HEK293 (cell line): Measurements from ENCODE around the gene CNKSR2.

Experiments used
- CTCF ChIA-PET: fragments of 350-600 bp; formaldehyde crosslinking; extraction: SDS; loops from one replicate; lab custom pipeline; 2021; ENCODE audit warnings: antibody characterized with exemption; lab: Yijun Ruan, JAX
- POLR2A ChIA-PET: fragments of 300-600 bp; formaldehyde crosslinking; extraction: SDS; loops from one replicate; lab custom pipeline; 2020; ENCODE audit warnings: antibody characterized with exemption, inconsistent platforms; lab: Yijun Ruan, JAX
- H3K27ac ChIP-seq: fragments of 200-500 bp; sonication (Bioruptor generic); 2 replicates; pipeline ENCODE4 v1.5.1; 2014; ENCODE audit warnings: low read depth, low read length, control low read depth, inconsistent platforms; ENCODE audit errors: extremely low read depth
- H3K36me3 ChIP-seq, 2 experiments: fragments of 200-500 bp in 1 of 2; sonication (Bioruptor generic) in 1 of 2; 1 replicate in 1 of 2; 2 replicates in 1 of 2; pipeline ENCODE4 v1.5.1; 2014 to 2017; ENCODE audit warnings: inconsistent platforms in 2 of 2, low read length in 2 of 2; ENCODE audit not compliant: control insufficient read depth in 2 of 2, insufficient read depth in 1 of 2
- H3K4me1 ChIP-seq: fragments of 200-500 bp; sonication (Bioruptor generic); 2 replicates; pipeline ENCODE4 v1.5.1; 2014; ENCODE audit warnings: mild to moderate bottlenecking, low read length, inconsistent platforms; ENCODE audit not compliant: control insufficient read depth, insufficient read depth
- H3K4me3 ChIP-seq: 2 replicates; pipeline ENCODE4 v1.5.1; 2011; ENCODE audit warnings: low read depth, mild to moderate bottlenecking, control low read depth, low read length, moderate library complexity
- H3K9me3 ChIP-seq: fragments of 200-500 bp; sonication (Bioruptor generic); 2 replicates; pipeline ENCODE4 v1.5.1; 2014; ENCODE audit warnings: low read depth, low read length, inconsistent platforms; ENCODE audit not compliant: control insufficient read depth, insufficient read depth
- HOXA7 ChIP-seq: sonication (generic); formaldehyde crosslinking; IDR thresholded peaks from 2 replicates; pipeline ENCODE4 v1.8.1; 2022; ENCODE audit warnings: missing genetic modification reagents, borderline replicate concordance
- HOXD13 ChIP-seq: sonication (generic); formaldehyde crosslinking; IDR thresholded peaks from 2 replicates; pipeline ENCODE4 v1.8.0; 2022; ENCODE audit warnings: missing genetic modification reagents, borderline replicate concordance
- INSM2 ChIP-seq: fragments of 450-650 bp; formaldehyde crosslinking; IDR thresholded peaks from 2 replicates; pipeline ENCODE4 v1.5.1; 2016; ENCODE audit warnings: missing biosample characterization, missing genetic modification characterization
- KLF16 ChIP-seq: fragments of 450-650 bp; formaldehyde crosslinking; IDR thresholded peaks from 2 replicates; pipeline ENCODE4 v1.5.1; 2017; ENCODE audit warnings: missing biosample characterization, missing genetic modification characterization
- OSR2 ChIP-seq: fragments of 450-650 bp; formaldehyde crosslinking; IDR thresholded peaks from 2 replicates; pipeline ENCODE4 v1.5.1; 2016; ENCODE audit warnings: missing biosample characterization, missing genetic modification characterization
- TRIM28 ChIP-seq: IDR thresholded peaks from 2 replicates; pipeline ENCODE4 v1.6.1; 2011; ENCODE audit warnings: low read length, control low read depth, borderline replicate concordance
- TSHZ1 ChIP-seq: fragments of 450-650 bp; formaldehyde crosslinking; IDR thresholded peaks from 2 replicates; pipeline ENCODE4 v1.5.1; 2016; ENCODE audit warnings: missing biosample characterization, missing genetic modification characterization, borderline replicate concordance
- ZBTB11 ChIP-seq: fragments of 450-650 bp; formaldehyde crosslinking; conservative IDR thresholded peaks from 2 replicates; pipeline ENCODE4 v1.5.1; 2016; ENCODE audit warnings: low read depth, missing biosample characterization, missing genetic modification characterization
- ZNF155 ChIP-seq: fragments of 450-650 bp; formaldehyde crosslinking; IDR thresholded peaks from 2 replicates; pipeline ENCODE4 v1.5.1; 2016; ENCODE audit warnings: missing biosample characterization, missing genetic modification characterization
- ZNF18 ChIP-seq: fragments of 450-650 bp; formaldehyde crosslinking; IDR thresholded peaks from 2 replicates; pipeline ENCODE4 v1.5.1; 2016; ENCODE audit warnings: missing biosample characterization, missing genetic modification characterization
- ZNF2 ChIP-seq: fragments of 450-650 bp; formaldehyde crosslinking; IDR thresholded peaks from 2 replicates; pipeline ENCODE4 v1.5.1; 2016; ENCODE audit warnings: missing biosample characterization, missing genetic modification characterization
- ZNF214 ChIP-seq: fragments of 450-650 bp; formaldehyde crosslinking; IDR thresholded peaks from 2 replicates; pipeline ENCODE4 v1.5.1; 2017; ENCODE audit warnings: missing biosample characterization, mild to moderate bottlenecking, missing genetic modification characterization, borderline replicate concordance
- ZNF248 ChIP-seq: fragments of 450-650 bp; formaldehyde crosslinking; IDR thresholded peaks from 2 replicates; pipeline ENCODE4 v1.5.1; 2017; ENCODE audit warnings: missing biosample characterization, missing genetic modification characterization
- ZNF302 ChIP-seq: fragments of 450-650 bp; formaldehyde crosslinking; IDR thresholded peaks from 2 replicates; pipeline ENCODE4 v1.5.1; 2016; ENCODE audit warnings: missing biosample characterization, missing genetic modification characterization, low read depth
- ZNF48 ChIP-seq: fragments of 450-650 bp; formaldehyde crosslinking; IDR thresholded peaks from 2 replicates; pipeline ENCODE4 v1.5.1; 2016; ENCODE audit warnings: missing biosample characterization, missing genetic modification characterization
- ZNF518A ChIP-seq: fragments of 450-650 bp; formaldehyde crosslinking; conservative IDR thresholded peaks from 2 replicates; pipeline ENCODE4 v1.5.1; 2016; ENCODE audit warnings: low read depth, missing biosample characterization, missing genetic modification characterization
- TF ChIP-seq, protein P1 (sequence below): IDR thresholded peaks from 2 replicates; pipeline ENCODE4 v1.6.1; 2011; ENCODE audit warnings: mild to moderate bottlenecking, low read depth, low read length, borderline replicate concordance

Gene CNKSR2

DNA sequence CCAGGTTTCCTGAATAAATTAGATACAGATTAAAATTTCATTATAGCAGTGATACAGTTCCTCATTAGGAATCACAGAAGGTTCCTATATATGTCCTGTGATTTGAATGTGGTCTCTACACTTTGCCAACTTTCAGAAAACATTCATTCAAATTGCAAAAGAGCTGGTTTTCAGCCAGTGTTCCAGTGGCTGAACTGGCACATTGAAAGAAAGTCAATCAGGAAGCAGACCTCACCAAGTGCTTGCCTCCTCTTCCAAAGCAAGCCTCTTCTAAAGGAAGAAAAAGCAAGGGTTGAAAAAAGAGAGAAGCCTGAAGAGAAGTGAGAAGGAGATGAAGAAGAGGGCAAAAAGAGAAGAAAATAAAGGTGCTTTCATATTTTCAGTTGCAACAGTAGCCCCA lies 271.2 kb downstream of the CNKSR2 start (continued):
- TF ChIP-seq ZNF248 (no peak), ZNF2 (tag by site-specific recombination) (no peak), ZNF155 (no peak), HOXD13 (CRISPR knock-in tag) (no peak)
- TF ChIP-seq, all 188 proteins: peak for 0

DNA sequence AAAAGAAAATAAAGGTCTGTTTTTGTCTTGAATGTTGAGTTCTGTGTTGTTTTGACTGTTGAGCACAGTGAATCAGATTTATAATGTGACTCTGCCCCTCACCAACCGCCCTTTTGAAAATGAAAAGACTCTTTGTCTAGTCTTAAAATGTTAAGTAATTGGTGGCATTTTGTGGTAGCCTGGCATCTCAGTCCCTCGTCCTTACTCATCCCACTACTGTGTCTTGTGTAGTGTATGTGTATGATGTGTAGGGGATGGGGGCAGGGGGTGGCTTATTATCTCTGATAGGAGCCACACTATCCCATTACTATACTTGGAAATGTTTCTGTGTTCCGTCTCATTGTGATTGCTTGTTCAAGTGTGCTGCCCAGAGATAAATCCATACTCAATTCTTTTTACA lies 271.7 kb downstream of the CNKSR2 start:
- Histone ChIP-seq H3K4me3 (no peak overlapping the region), H3K36me3 (no peaks in the 10 kb centered on the region), H3K27ac (no peak overlapping the region), H3K9me3 (no peaks in the 10 kb centered on the region), H3K4me1 (no peaks in the 10 kb centered on the region)
- ChIA-PET POLR2A (no interaction called here), CTCF (interaction anchor here (0.6 kb wide), 2 partner anchors 27 to 90 kb away, joined by 3 read pairs; no protein-coding TSS in a partner anchor)
- no peak for TF ChIP-seq ZNF302
- no peak for TF ChIP-seq INSM2 (tag by site-specific recombination)
- TF ChIP-seq HOXA7: no peak
- no peak for TF ChIP-seq TSHZ1 (tag by site-specific recombination)
- no peak for TF ChIP-seq OSR2 (tag by site-specific recombination)
- no peak for TF ChIP-seq ZNF18
- TF ChIP-seq, protein P1, sequence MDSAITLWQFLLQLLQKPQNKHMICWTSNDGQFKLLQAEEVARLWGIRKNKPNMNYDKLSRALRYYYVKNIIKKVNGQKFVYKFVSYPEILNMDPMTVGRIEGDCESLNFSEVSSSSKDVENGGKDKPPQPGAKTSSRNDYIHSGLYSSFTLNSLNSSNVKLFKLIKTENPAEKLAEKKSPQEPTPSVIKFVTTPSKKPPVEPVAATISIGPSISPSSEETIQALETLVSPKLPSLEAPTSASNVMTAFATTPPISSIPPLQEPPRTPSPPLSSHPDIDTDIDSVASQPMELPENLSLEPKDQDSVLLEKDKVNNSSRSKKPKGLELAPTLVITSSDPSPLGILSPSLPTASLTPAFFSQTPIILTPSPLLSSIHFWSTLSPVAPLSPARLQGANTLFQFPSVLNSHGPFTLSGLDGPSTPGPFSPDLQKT: no peak
- TF ChIP-seq ZNF214 (tag by site-specific recombination): no peak
- no peak for TF ChIP-seq TRIM28

GRCh38 chrX:21655901-21656586 lies 281.8 kb downstream of the CNKSR2 start:
- ChIA-PET POLR2A (no interaction called here), CTCF (no interaction called here)
- Histone ChIP-seq H3K4me1 (no peaks in the 10 kb centered on the region), H3K27ac (no peak overlapping the region), H3K36me3 (no peaks in the 10 kb centered on the region), H3K4me3 (no peak overlapping the region), H3K9me3 (no peaks in the 10 kb centered on the region)
- TF ChIP-seq ZNF48 (tag by site-specific recombination) (no peak), KLF16 (tag by site-specific recombination) (no peak), ZBTB11 (tag by site-specific recombination) (no peak), ZNF518A (tag by site-specific recombination) (no peak)
